HAP-1 (cell line): ENCODE measurements around the gene PCSK6.
"Not testable (repeated sequence)": the region's sequence is repeated elsewhere in the genome, so short reads cannot be mapped to it uniquely, and the experiment has no call there.

Source experiments
- DNase-seq, 2 experiments: peaks; one replicate each; pipeline ENCODE4 v3.0.0-alpha.2; 2016 to 2020; ENCODE audit warnings: low spot score in 2 of 2
- H3K27me3 ChIP-seq: fragments of 250-450 bp; sonication (Bioruptor Pico); 2 replicates; pipeline ENCODE4 v1.5.1; 2020; ENCODE audit warnings: low read depth, mild to moderate bottlenecking, moderate library complexity
- H3K36me3 ChIP-seq: fragments of 250-450 bp; sonication (Bioruptor Pico); replicated peaks from 2 replicates; pipeline ENCODE4 v1.5.1; 2020; ENCODE audit warnings: mild to moderate bottlenecking
- H3K4me1 ChIP-seq: fragments of 250-450 bp; sonication (Bioruptor Pico); 2 replicates; pipeline ENCODE4 v1.5.1; 2020; ENCODE audit warnings: mild to moderate bottlenecking
- H3K4me3 ChIP-seq: fragments of 250-450 bp; sonication (Bioruptor Pico); 2 replicates; pipeline ENCODE4 v1.5.1; 2020; ENCODE audit warnings: mild to moderate bottlenecking, moderate library complexity
- H3K9me3 ChIP-seq: fragments of 250-450 bp; sonication (Bioruptor Pico); 2 replicates; pipeline ENCODE4 v1.5.1; 2020; ENCODE audit warnings: mild to moderate bottlenecking, moderate library complexity
- in situ Hi-C: fragments of 300-500 bp; cut with MboI; formaldehyde crosslinking; loops from 3 replicates; pipeline ENCODE4 v1.14.3; 2020; ENCODE audit warnings: low sequenced_read_pairs, inconsistent platforms, mixed read lengths

The PCSK6 gene

DNA sequence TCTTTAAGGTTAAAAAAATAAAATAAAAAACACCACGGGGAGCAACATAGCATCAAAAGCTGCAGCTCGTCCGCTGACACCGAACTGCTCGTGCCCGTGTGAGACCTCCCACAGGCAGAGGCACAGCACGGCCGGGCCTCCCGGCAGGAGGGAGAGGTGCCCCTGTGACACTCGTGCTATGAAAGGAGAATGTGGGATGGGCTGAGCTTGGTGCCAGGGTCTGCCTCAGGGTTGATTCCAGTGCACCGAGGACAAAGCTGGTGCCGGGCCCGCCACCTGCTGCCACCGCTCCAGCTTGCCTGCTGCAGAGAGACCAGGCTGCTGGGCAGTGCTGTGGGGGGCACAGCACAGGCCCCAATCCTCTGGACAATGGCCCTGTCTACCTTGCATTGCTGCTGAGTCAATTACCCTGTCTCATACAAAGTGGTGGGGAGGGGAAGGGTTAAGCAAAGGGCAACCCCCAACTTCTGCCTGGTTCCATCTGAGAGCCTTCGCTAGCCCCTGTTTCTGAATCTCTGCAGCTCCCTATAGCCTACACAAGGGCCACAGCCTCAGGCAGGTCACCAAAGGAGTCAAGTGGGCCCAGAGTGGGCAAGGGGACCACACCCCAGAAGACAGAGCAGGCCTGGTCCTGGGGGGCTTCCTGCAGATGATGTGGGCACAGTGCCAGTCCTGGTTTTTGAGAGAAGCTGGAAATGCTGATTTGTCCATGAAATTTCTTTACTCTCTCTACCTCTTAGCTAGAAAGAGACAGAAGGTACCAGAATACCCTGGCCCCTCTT lies 120.5 kb downstream of the PCSK6 start:
- Histone ChIP-seq H3K4me1 (no peaks in the 10 kb centered on the region), H3K9me3 (no peaks in the 10 kb centered on the region), H3K27me3 (no peaks in the 10 kb centered on the region), H3K36me3 (no peaks in the 10 kb centered on the region), H3K4me3 (no peak overlapping the region)
- no peak for DNase-seq
- in situ Hi-C loops, result no loop called here

DNA sequence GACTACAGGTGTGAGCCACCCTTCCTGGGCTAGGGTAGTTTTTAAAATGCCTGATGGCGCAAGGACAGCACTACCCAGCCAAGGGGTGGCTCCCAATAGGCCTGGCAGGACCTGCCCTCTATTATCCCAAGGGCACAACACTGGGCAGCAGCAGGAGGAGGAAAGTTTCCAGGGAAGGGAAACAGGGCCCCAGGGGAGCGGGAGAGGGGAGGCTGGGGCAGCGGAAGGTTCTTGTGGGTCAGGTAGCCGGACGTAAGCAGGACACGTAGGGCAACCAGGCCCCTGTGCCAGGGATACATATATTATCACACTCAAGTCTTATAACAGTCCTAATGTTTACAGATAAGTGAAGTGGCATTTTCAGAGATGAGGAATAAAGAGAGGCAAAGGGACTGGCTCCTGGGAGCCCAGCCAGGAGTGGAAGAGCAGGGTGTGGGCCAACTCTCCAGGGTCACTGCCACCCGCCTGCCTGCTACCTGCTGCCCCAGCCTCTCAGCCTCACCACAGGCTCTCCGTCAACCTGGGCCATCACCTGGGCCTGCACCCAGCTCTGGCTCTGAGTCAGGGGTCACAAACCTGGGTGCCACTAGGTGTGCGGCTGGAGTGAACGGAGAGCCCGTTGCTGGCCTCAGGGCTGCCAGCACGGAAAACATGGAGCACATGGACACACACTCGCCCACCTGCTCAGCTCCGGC lies 121.3 kb downstream of the PCSK6 start:
- H3K9me3 ChIP-seq, result no peaks in the 10 kb centered on the region
- no peak overlapping the region for H3K4me3 ChIP-seq
- H3K27me3 ChIP-seq, result no peaks in the 10 kb centered on the region
- in situ Hi-C loops, result no loop called here
- no peak for DNase-seq
- H3K36me3 ChIP-seq, result no peaks in the 10 kb centered on the region
- H3K4me1 ChIP-seq, result no peaks in the 10 kb centered on the region

DNA sequence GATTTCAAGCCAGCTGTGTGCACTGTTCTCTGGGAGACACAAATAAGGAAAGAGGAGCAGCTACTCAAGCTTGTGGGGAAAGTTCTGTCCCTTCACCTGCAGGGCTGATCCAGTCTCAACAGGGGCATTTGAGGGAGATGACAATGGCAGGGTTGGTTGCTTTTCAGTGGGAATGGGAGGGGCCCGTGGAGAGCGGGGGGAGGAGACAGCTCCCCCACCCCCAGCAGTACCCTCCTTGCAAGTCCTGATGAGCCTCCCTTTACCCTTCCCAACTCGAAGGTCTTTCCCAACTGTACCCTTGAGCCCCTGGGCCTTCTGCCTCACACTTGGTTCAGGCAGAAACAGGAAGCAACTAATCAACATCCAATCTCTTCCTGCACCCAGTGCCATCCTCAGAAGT lies 122.7 kb downstream of the PCSK6 start:
- in situ Hi-C loops, result no loop called here

DNA sequence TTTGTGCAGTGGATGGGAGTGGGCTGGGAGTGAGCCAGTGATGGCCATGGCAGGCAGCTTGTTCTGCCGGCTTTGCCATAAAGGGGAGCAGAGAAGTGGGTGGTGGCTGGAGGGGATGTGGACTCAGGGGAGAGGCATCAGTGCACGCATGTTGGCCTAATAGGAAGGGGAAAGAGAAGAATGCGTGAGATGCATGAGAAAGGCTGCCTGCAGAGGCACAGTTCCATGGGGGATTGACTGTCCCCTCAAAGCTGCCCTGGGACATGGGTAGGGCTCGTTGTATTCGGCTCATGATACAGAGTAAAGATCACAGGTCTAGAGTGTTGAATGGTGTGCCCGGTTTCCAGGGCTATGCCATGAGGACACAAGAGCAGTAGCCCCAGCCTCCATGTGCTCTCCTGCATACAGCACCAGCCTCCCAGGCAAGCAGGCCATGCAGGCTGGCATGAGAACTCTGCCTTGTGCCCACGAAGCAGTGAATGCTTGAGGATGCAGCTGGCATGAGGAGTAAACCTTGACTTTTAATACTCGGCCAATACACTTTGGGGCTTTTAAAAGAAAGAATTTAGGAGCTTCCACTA lies 126.4 kb downstream of the PCSK6 start:
- Histone ChIP-seq H3K36me3 (no peaks in the 10 kb centered on the region), H3K4me3 (no peak overlapping the region), H3K9me3 (no peaks in the 10 kb centered on the region), H3K27me3 (no peaks in the 10 kb centered on the region), H3K4me1 (no peaks in the 10 kb centered on the region)
- in situ Hi-C loops, result no loop called here
- DNase-seq, result no peak

More for the DNA sequence above, 122.7 kb downstream of the PCSK6 start:
- no peaks in the 10 kb centered on the region for H3K4me1 ChIP-seq
- H3K9me3 ChIP-seq, result no peaks in the 10 kb centered on the region
- H3K36me3 ChIP-seq, result no peaks in the 10 kb centered on the region
- no peaks in the 10 kb centered on the region for H3K27me3 ChIP-seq
- no peak for DNase-seq
- H3K4me3 ChIP-seq, result no peak overlapping the region

DNA sequence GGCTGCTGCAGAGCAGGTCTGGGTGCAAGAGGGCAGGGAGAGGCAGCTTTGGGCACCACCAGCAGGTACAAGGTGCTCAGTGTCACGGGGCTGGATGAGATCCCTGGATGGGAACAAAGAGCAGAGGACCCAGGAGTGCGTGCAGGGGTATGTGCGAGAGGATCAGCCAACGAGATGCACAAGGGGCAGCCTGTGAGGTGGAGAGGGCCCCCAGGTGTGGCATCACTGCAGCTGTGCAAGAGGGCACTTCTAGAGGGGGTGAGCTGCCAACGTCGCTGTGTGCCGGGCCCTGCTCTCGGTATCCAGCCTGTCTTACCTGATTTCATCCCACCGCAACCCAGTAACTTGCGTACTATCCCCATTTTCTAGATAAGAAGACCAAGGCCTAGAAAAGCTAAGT lies 127.1 kb downstream of the PCSK6 start:
- in situ Hi-C loops, result no loop called here
- H3K4me1 ChIP-seq, result no peaks in the 10 kb centered on the region
- no peak overlapping the region for H3K4me3 ChIP-seq
- no peak for DNase-seq
- no peaks in the 10 kb centered on the region for H3K36me3 ChIP-seq
- H3K9me3 ChIP-seq, result no peaks in the 10 kb centered on the region
- H3K27me3 ChIP-seq, result no peaks in the 10 kb centered on the region

DNA sequence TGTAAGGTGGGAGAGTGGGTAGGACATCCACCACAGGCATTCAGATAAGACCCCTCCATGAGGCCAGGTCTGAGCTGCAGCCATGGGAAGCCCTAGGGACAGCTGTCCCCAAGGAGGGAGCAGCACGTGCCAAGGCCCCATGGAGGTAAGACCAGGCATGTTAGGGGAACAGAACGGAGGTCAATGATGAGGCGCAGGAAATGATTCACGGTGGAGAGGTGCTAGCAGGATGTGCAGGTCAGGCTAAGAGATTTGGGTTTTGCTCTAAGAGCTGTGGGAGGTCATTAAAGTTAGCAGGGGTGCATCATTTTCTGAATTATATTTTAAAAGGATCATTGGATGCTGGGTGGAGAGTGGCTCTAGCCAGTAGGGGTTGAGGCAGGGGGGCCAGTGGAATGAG lies 128.1 kb downstream of the PCSK6 start:
- Histone ChIP-seq H3K4me1 (no peaks in the 10 kb centered on the region), H3K36me3 (no peaks in the 10 kb centered on the region), H3K9me3 (no peaks in the 10 kb centered on the region), H3K27me3 (no peaks in the 10 kb centered on the region), H3K4me3 (no peak overlapping the region)
- no peak for DNase-seq
- in situ Hi-C loops, result no loop called here

DNA sequence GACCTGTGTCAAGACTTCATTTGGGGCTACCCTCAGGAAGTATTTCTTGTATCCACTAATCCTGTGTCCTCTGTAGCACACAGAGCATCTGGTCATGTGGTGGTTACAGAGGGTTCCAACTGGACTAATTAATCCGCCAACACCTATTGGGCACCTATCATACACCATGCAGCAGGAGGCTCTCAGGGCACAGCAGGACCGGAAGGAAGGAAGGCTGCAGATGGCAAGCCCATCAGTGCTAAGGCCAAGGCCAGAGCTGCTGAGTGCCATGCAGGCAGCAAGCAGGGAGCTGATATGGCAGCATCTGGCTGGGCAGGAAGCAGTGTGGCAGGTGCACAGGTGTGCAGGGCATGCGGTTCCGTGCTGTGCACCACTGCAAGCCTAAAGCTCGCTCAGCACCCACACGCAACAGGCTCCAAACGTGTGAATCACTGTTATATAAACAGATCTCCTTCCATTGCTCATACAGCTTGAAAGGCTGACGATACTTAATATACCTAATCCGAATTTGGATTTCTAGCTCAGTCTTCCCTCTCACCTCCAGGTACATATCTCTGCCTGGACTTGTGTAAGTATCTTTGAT lies 130.1 kb downstream of the PCSK6 start:
- Histone ChIP-seq H3K36me3 (no peaks in the 10 kb centered on the region), H3K9me3 (no peaks in the 10 kb centered on the region), H3K27me3 (no peaks in the 10 kb centered on the region), H3K4me1 (no peaks in the 10 kb centered on the region), H3K4me3 (no peak overlapping the region)
- in situ Hi-C loops, result no loop called here
- DNase-seq, result no peak

DNA sequence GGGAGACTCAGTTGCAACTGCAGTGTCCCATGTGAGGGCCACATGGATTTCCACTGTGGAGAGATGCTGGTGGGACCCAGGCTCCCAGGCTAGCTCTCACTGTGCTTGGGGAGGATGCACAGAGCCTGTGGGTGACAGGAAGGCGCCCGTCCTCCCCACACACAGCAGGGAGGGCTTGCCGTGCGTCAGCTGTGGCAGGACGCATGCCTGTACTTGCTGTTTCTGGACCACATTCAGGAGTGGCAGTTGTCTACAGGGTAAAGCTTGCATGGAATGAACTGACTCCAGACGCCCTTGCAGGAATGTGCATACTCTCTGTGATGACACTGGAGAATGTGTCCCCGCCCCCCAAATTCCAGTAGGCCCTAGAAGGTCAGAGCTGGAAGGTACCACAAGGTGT lies 130.6 kb downstream of the PCSK6 start:
- in situ Hi-C loops, result no loop called here
- Histone ChIP-seq H3K4me1 (no peaks in the 10 kb centered on the region), H3K4me3 (no peak overlapping the region), H3K27me3 (no peaks in the 10 kb centered on the region), H3K36me3 (no peaks in the 10 kb centered on the region), H3K9me3 (no peaks in the 10 kb centered on the region)
- DNase-seq, result no peak

DNA sequence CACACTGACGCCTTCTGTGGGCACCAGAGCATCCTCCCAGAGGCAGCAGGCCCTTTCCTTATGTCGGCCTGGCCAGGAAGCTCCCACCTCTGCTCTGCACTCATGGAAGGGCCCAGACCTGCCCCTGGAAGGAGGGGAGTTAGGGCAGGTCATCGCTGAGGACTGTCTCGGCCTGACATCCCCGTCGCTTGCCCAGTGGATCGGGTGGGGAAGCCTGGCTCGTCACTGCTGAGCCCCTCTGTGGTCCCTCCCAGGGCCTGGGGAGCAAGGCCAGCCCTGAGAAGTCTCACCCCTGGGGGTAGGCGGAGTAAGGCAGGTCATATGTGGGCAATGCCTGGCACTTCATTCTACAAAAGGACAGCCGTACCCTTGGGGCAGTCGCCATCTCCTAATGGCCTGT lies 131.6 kb downstream of the PCSK6 start:
- H3K36me3 ChIP-seq, result no peaks in the 10 kb centered on the region
- no peaks in the 10 kb centered on the region for H3K4me1 ChIP-seq
- in situ Hi-C loops, result no loop called here

DNA sequence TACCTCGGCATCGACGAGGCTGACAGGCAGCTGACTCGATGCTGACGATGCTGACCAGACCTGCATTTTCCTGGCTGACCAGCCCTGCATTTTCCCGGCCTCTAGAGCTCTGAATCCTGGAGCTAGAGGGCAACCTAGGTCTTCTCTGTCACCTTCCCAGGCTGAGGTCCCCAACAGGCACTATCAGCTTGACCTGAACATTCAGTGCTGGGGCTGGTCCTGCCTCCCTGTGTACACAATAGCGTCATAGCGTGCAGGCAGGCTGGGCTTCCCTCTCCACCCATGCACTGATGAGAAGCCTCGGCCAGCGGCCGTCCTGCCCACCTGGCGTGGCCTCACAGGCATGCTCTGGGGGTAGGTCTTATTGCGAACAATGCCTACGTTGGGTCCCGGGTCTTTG lies 132.2 kb downstream of the PCSK6 start:
- H3K4me3 ChIP-seq, result no peak overlapping the region
- H3K27me3 ChIP-seq, result no peaks in the 10 kb centered on the region
- no peaks in the 10 kb centered on the region for H3K4me1 ChIP-seq
- in situ Hi-C loops, result no loop called here
- no peak for DNase-seq
- no peaks in the 10 kb centered on the region for H3K36me3 ChIP-seq
- H3K9me3 ChIP-seq, result no peaks in the 10 kb centered on the region

More for the DNA sequence above, 131.6 kb downstream of the PCSK6 start:
- H3K9me3 ChIP-seq, result no peaks in the 10 kb centered on the region
- H3K4me3 ChIP-seq, result no peak overlapping the region
- DNase-seq, result no peak
- H3K27me3 ChIP-seq, result no peaks in the 10 kb centered on the region

DNA sequence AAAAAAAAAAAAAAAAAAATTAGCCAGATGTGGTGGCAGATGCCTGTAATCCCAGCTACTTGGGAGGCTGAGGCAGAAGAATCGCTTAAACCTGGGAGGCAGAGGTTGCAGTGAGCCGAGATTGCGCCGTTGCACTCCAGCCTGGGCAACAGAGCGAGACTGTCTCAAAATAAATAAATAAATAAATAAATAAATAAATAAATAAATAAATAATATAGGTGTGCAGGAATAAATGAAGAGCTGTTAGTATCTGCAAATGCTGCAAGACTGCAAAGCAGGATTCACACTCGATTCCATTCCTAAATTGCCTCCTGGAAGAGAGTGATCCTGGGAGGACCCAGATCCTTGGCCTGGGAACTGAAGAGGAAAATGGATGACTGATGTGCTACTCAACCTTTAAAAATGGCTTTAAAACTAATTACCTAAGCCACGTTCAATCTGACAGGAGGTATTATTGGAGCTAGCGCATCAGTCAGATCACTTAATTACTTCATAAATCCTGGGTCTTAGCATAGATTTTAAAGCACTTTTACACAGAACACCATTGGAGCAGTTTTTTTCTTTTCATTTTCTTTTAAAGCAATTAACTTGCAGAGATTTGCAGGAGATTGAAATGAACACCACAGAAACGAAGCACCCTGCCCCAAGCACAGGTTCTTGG lies 132.9 kb downstream of the PCSK6 start:
- in situ Hi-C loops, H3K9me3 ChIP-seq, H3K36me3 ChIP-seq, H3K27me3 ChIP-seq, H3K4me3 ChIP-seq, H3K4me1 ChIP-seq, DNase-seq: not testable (repeated sequence)

DNA sequence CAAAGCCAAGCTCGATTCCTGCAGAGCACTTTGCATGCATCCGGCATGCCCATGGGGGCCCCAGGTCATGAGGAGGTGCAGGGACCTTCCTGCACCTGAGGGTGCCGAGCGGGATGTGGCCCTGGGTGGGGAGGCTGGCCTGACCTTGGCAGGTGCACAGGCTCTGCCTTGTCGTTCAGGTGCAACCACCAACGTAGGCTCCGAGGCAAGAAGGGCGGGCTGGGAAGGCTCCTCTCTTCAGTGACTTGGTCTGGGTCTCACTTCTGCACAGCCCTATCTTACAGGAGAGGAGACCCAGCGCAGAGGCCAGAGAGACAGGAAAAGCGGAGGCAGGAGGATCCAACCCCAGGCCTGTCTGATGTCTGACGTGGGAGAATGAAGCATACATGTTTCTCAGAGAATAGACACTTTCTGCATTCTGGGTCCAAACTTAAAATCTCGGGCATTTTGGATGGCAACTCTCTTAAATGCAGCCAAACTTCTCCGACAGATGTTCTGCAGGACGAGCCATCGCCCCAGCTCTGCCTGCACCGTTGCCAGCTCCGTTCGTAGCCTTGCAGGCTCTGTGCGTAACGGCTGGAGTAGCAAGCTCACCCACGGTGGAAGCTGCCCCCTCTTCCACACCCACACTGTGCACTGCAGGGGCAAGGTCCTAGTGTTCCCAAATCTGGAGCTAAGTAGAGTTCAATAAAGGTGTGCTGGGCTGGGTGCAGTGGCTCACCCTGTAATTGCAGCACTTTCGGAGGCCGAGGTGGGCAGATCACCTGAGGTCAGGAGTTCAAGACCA lies 133.6 kb downstream of the PCSK6 start:
- in situ Hi-C loops, result no loop called here
- H3K4me3 ChIP-seq, result no peak overlapping the region
- no peaks in the 10 kb centered on the region for H3K9me3 ChIP-seq
- no peak for DNase-seq
- H3K27me3 ChIP-seq, result no peaks in the 10 kb centered on the region
- H3K4me1 ChIP-seq, result no peaks in the 10 kb centered on the region
- no peaks in the 10 kb centered on the region for H3K36me3 ChIP-seq

DNA sequence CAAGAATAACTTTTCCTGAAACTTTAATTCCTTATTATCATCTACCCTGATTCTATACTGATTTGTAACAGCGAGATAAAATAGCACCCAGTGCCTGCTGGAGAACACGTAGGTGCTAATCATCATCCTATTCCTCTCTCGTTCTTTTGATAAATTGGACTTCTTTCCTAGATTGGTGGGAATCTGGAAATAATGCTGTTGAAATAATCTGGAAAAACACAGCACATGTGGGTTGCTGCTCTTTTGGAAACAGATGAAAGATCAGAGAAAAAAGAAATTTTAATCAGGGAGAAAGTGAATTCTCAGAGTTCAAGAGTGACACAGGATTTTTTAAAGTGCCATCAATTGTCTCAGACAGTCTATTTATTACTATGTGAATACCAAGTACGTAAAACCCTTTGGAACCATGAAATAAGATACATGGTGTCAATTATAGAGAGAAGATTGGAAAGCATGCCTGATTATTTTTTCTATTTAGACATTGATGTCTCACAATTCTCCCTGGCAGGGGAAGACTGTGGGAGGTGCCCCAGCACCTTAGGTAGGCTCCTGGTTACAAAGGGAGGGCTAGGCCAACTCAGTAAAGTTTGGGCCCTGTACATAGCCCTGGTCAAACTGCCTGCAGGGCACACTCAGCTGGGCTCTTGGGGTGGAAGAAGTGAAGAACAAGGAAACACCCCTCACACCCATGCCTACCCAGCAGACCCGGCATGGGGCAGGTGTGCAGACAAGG lies 134.4 kb downstream of the PCSK6 start:
- in situ Hi-C loops, result no loop called here
- no peaks in the 10 kb centered on the region for H3K4me1 ChIP-seq
- H3K9me3 ChIP-seq, result no peaks in the 10 kb centered on the region
- no peaks in the 10 kb centered on the region for H3K27me3 ChIP-seq
- DNase-seq, result no peak
- H3K4me3 ChIP-seq, result no peak overlapping the region
- H3K36me3 ChIP-seq, result no peaks in the 10 kb centered on the region
